Neuron (in vitro differentiated cells): ENCODE data around the gene AIG1.

Source experiments
- H2AFZ ChIP-seq: one replicate; pipeline ENCODE4 v1.6.1; 2013; ENCODE audit warnings: low read depth, mild to moderate bottlenecking, inconsistent platforms, low read length, moderate library complexity
- H3K27me3 ChIP-seq: one replicate; pipeline ENCODE4 v1.6.1; 2013; ENCODE audit warnings: low read length; ENCODE audit not compliant: insufficient read depth
- H3K36me3 ChIP-seq: one replicate; pipeline ENCODE4 v1.6.1; 2013; ENCODE audit warnings: low read length; ENCODE audit not compliant: insufficient read depth
- H3K4me1 ChIP-seq: one replicate; pipeline ENCODE4 v1.6.1; 2013; ENCODE audit warnings: low read length; ENCODE audit not compliant: insufficient read depth
- H3K4me3 ChIP-seq: 2 replicates; pipeline ENCODE4 v1.5.1; 2013; ENCODE audit warnings: mild to moderate bottlenecking, low read length, moderate library complexity
- H3K9me3 ChIP-seq: one replicate; pipeline ENCODE4 v1.6.1; 2013; ENCODE audit warnings: low read length

The AIG1 gene

GRCh38 chr6:143369971-143370370 is 309.3 kb downstream of the AIG1 start:
- no peaks in the 10 kb centered on the region for H3K36me3 ChIP-seq
- no peak overlapping the region for H3K4me3 ChIP-seq
- H3K4me1 ChIP-seq = peaks cover 5% of the 10 kb centered on the region
- no peaks in the 10 kb centered on the region for H3K9me3 ChIP-seq
- H3K27me3 ChIP-seq = no peaks in the 10 kb centered on the region
- no peak overlapping the region for H2AFZ ChIP-seq

GRCh38 chr6:143370812-143371370 is 310.2 kb downstream of the AIG1 start:
- Histone ChIP-seq H3K27me3 (no peaks in the 10 kb centered on the region), H3K4me3 (no peak overlapping the region), H3K4me1 (peaks cover 5% of the 10 kb centered on the region), H2AFZ (no peak overlapping the region), H3K36me3 (no peaks in the 10 kb centered on the region), H3K9me3 (no peaks in the 10 kb centered on the region)

- H3K36me3 ChIP-seq = no peaks in the 10 kb centered on the region
- no peaks in the 10 kb centered on the region for H3K4me1 ChIP-seq
- no peak overlapping the region for H2AFZ ChIP-seq
- H3K27me3 ChIP-seq = no peaks in the 10 kb centered on the region
- no peak overlapping the region for H3K4me3 ChIP-seq
- no peaks in the 10 kb centered on the region for H3K9me3 ChIP-seq
These were observed 311.7 kb downstream of the AIG1 start for GRCh38 chr6:143372199-143372882.

GRCh38 chr6:143374014-143374413 is 313.3 kb downstream of the AIG1 start:
- no peak overlapping the region for H2AFZ ChIP-seq
- no peaks in the 10 kb centered on the region for H3K27me3 ChIP-seq
- no peaks in the 10 kb centered on the region for H3K9me3 ChIP-seq
- H3K36me3 ChIP-seq = no peaks in the 10 kb centered on the region
- H3K4me1 ChIP-seq = no peaks in the 10 kb centered on the region
- no peak overlapping the region for H3K4me3 ChIP-seq

GRCh38 chr6:143375022-143375585 is 314.4 kb downstream of the AIG1 start:
- no peaks in the 10 kb centered on the region for H3K36me3 ChIP-seq
- H3K4me3 ChIP-seq = no peak overlapping the region
- H2AFZ ChIP-seq = no peak overlapping the region
- H3K4me1 ChIP-seq = no peaks in the 10 kb centered on the region
- H3K27me3 ChIP-seq = no peaks in the 10 kb centered on the region
- no peaks in the 10 kb centered on the region for H3K9me3 ChIP-seq

GRCh38 chr6:143376375-143376774 is 315.7 kb downstream of the AIG1 start:
- Histone ChIP-seq H3K27me3 (no peaks in the 10 kb centered on the region), H3K36me3 (no peaks in the 10 kb centered on the region), H3K4me1 (no peaks in the 10 kb centered on the region), H3K4me3 (no peak overlapping the region), H3K9me3 (no peaks in the 10 kb centered on the region), H2AFZ (no peak overlapping the region)

GRCh38 chr6:143376861-143377260 is 316.2 kb downstream of the AIG1 start:
- H3K36me3 ChIP-seq = no peaks in the 10 kb centered on the region
- no peaks in the 10 kb centered on the region for H3K27me3 ChIP-seq
- H3K4me3 ChIP-seq = no peak overlapping the region
- no peak overlapping the region for H2AFZ ChIP-seq
- H3K4me1 ChIP-seq = no peaks in the 10 kb centered on the region
- H3K9me3 ChIP-seq = no peaks in the 10 kb centered on the region

GRCh38 chr6:143385636-143386035 is 324.9 kb downstream of the AIG1 start:
- H3K4me1 ChIP-seq = no peaks in the 10 kb centered on the region

GRCh38 chr6:143390278-143390677 is 329.6 kb downstream of the AIG1 start:
- Histone ChIP-seq H3K4me3 (no peak overlapping the region), H3K9me3 (no peaks in the 10 kb centered on the region), H3K36me3 (no peaks in the 10 kb centered on the region), H3K27me3 (no peaks in the 10 kb centered on the region), H2AFZ (no peak overlapping the region), H3K4me1 (no peaks in the 10 kb centered on the region)

More at GRCh38 chr6:143385636-143386035, 324.9 kb downstream of the AIG1 start:
- no peaks in the 10 kb centered on the region for H3K36me3 ChIP-seq
- no peaks in the 10 kb centered on the region for H3K27me3 ChIP-seq
- H2AFZ ChIP-seq = no peak overlapping the region
- H3K9me3 ChIP-seq = no peaks in the 10 kb centered on the region
- no peak overlapping the region for H3K4me3 ChIP-seq
